Endothelial cell (in vitro differentiated cells): ENCODE data around the gene CNOT1. TPM values are rescaled to one million over a fixed set of nuclear protein-coding genes. Genes with fewer than 3 reads are reported as not detected.
A peak's percentile ranks its signal among the peaks of the same experiment; 100 is the strongest.

Source experiments
- DNase-seq: peaks from one replicate; pipeline ENCODE4 v3.0.0; 2021; ENCODE audit warnings: low spot score
- H3K27ac Mint-ChIP-seq: one replicate; pipeline ENCODE4 v1.8.0; 2021; ENCODE audit warnings: mixed read lengths, inconsistent platforms; ENCODE audit not compliant: unreplicated experiment
- H3K27me3 Mint-ChIP-seq: one replicate; pipeline ENCODE4 v1.8.0; 2021; ENCODE audit warnings: mild to moderate bottlenecking, moderate library complexity, mixed read lengths, inconsistent platforms; ENCODE audit not compliant: unreplicated experiment
- H3K36me3 Mint-ChIP-seq: one replicate; pipeline ENCODE4 v1.8.0; 2021; ENCODE audit warnings: mild to moderate bottlenecking, low read depth, mixed read lengths, inconsistent platforms; ENCODE audit not compliant: unreplicated experiment
- H3K4me1 Mint-ChIP-seq: one replicate; pipeline ENCODE4 v1.8.0; 2021; ENCODE audit warnings: mild to moderate bottlenecking, mixed read lengths, inconsistent platforms; ENCODE audit not compliant: unreplicated experiment
- H3K4me3 Mint-ChIP-seq: one replicate; pipeline ENCODE4 v1.8.0; 2021; ENCODE audit warnings: mild to moderate bottlenecking, mixed read lengths, inconsistent platforms; ENCODE audit not compliant: unreplicated experiment
- H3K9me3 Mint-ChIP-seq: one replicate; pipeline ENCODE4 v1.8.0; 2021; ENCODE audit warnings: mixed read lengths, inconsistent platforms; ENCODE audit not compliant: unreplicated experiment
- CTCF ChIP-seq: fragments of 200-600 bp; sonication (generic); IDR thresholded peaks from one replicate; pipeline ENCODE4 v1.5.0; 2021; ENCODE audit warnings: antibody characterized with exemption; ENCODE audit not compliant: unreplicated experiment
- total RNA-seq: library from RNA; stranded (reverse); fragmentation: NEBNext Ultra II Directional; extraction: Animal tissue kit (Norgen Biotek cat#: 25700); gene quantifications from one replicate; pipeline ENCODE4 v1.2.1, GENCODE V29; 2021; ENCODE audit not compliant: unreplicated experiment

Gene CNOT1
- total RNA-seq, 1 donor from 2014 or later, result 152 TPM

GRCh38 chr16:58510776-58511628 lies 118.6 kb downstream of the CNOT1 start:
- no peaks in the 10 kb centered on the region for H3K9me3 Mint-ChIP-seq
- no peak overlapping the region for H3K27ac Mint-ChIP-seq
- peaks cover 8% of the 10 kb centered on the region for H3K4me1 Mint-ChIP-seq
- H3K36me3 Mint-ChIP-seq, result peaks cover 3% of the 10 kb centered on the region
- peaks cover 9% of the 10 kb centered on the region for H3K27me3 Mint-ChIP-seq
- DNase-seq, result no peak
- H3K4me3 Mint-ChIP-seq, result no peak overlapping the region
- no peak for TF ChIP-seq CTCF

GRCh38 chr16:58510097-58510775 lies 119.4 kb downstream of the CNOT1 start:
- Mint-ChIP-seq H3K36me3 (peaks cover 6% of the 10 kb centered on the region), H3K9me3 (no peaks in the 10 kb centered on the region), H3K4me1 (peaks cover 8% of the 10 kb centered on the region), H3K27me3 (peaks cover 11% of the 10 kb centered on the region), H3K4me3 (no peak overlapping the region), H3K27ac (peak overlapping the region; percentile 67)
- no peak for DNase-seq
- no peak for TF ChIP-seq CTCF

- H3K4me3 Mint-ChIP-seq, result no peak overlapping the region
- peaks cover 5% of the 10 kb centered on the region for H3K27me3 Mint-ChIP-seq
- H3K27ac Mint-ChIP-seq, result peak overlapping the region; percentile 67
- no peak for TF ChIP-seq CTCF
- H3K9me3 Mint-ChIP-seq, result no peaks in the 10 kb centered on the region
- H3K4me1 Mint-ChIP-seq, result peaks cover 2% of the 10 kb centered on the region
- peaks cover 3% of the 10 kb centered on the region for H3K36me3 Mint-ChIP-seq
- no peak for DNase-seq
Measured at GRCh38 chr16:58509256-58510096, 120.2 kb downstream of the CNOT1 start.

- Mint-ChIP-seq H3K4me3 (no peak overlapping the region), H3K4me1 (peaks cover 2% of the 10 kb centered on the region), H3K27me3 (peaks cover 5% of the 10 kb centered on the region), H3K9me3 (no peaks in the 10 kb centered on the region), H3K27ac (no peak overlapping the region), H3K36me3 (peaks cover 3% of the 10 kb centered on the region)
- TF ChIP-seq CTCF, result no peak
- DNase-seq, result no peak
Measured at GRCh38 chr16:58508671-58509251, 120.9 kb downstream of the CNOT1 start.
